HepG2 (cell line): Measurements from ENCODE around the gene ADGRE3. TPM values are rescaled to one million over a fixed set of nuclear protein-coding genes. Genes with fewer than 3 reads are reported as not detected.

ENCODE experiments used
- ATF4 ChIP-seq, 2 experiments: fragments of 450-650 bp in 1 of 2; sonication (generic) in 1 of 2; formaldehyde crosslinking; IDR thresholded peaks; 2 replicates each; pipeline versions ENCODE4 v1.5.0 to v1.8.0; 2020 to 2022; ENCODE audit warnings: mild to moderate bottlenecking in 1 of 2, missing genetic modification reagents in 1 of 2
- CREB3 ChIP-seq: sonication (generic); formaldehyde crosslinking; IDR thresholded peaks from 2 replicates; pipeline ENCODE4 v1.5.0; 2020; ENCODE audit warnings: missing genetic modification reagents
- MXD4 ChIP-seq: IDR thresholded peaks from 2 replicates; pipeline ENCODE4 v1.6.1; 2016; ENCODE audit warnings: mild to moderate bottlenecking, missing biosample characterization, missing genetic modification reagents
- NFRKB ChIP-seq: fragments of 450-650 bp; IDR thresholded peaks from 2 replicates; pipeline ENCODE4 v1.6.1; 2017
- RXRB ChIP-seq: IDR thresholded peaks from 2 replicates; pipeline ENCODE4 v1.6.1; 2016; ENCODE audit warnings: borderline replicate concordance, missing genetic modification reagents, missing compliant biosample characterization
- SOX5 ChIP-seq: IDR thresholded peaks from 2 replicates; pipeline ENCODE4 v1.6.1; 2016; ENCODE audit warnings: borderline replicate concordance
- THRA ChIP-seq: sonication (generic); formaldehyde crosslinking; IDR thresholded peaks from 2 replicates; pipeline ENCODE4 v1.4.0; 2020; ENCODE audit warnings: missing genetic modification reagents, borderline replicate concordance
- ZBTB21 ChIP-seq: sonication (generic); formaldehyde crosslinking; IDR thresholded peaks from 2 replicates; pipeline ENCODE4 v1.4.0; 2020; ENCODE audit warnings: missing genetic modification reagents
- ZFX ChIP-seq: sonication (generic); formaldehyde crosslinking; IDR thresholded peaks from 2 replicates; pipeline ENCODE4 v1.4.0; 2020; ENCODE audit warnings: mild to moderate bottlenecking, low read depth, missing genetic modification reagents, moderate library complexity
- ZNF30 ChIP-seq: sonication (generic); formaldehyde crosslinking; IDR thresholded peaks from 2 replicates; pipeline ENCODE4 v1.5.0; 2020; ENCODE audit warnings: mild to moderate bottlenecking, missing genetic modification reagents
- ZNF530 ChIP-seq: sonication (generic); formaldehyde crosslinking; IDR thresholded peaks from 2 replicates; pipeline ENCODE4 v1.5.0; 2020; ENCODE audit warnings: low read depth, mild to moderate bottlenecking, missing genetic modification reagents
- ZNF720 ChIP-seq: sonication (generic); formaldehyde crosslinking; IDR thresholded peaks from 2 replicates; pipeline ENCODE4 v1.4.0; 2020; ENCODE audit warnings: missing genetic modification reagents
- polyA plus RNA-seq, 8 experiments: library from polyadenylated mRNA; depleted of rRNA in 3 of 8; stranded (reverse) in 7 of 8; unstranded in 1 of 8; fragments of >200 nt; fragmentation: Illumina TruSeq in 4 of 8; extraction: Trizol in 4 of 8; gene quantifications; 2 replicates each; pipeline versions ENCODE4 v1.2.1 to v1.2.3, GENCODE V29; 2011 to 2016; ENCODE audit warnings: low read depth in 4 of 8, missing spikeins in 1 of 8, mixed read lengths in 1 of 8; ENCODE audit not compliant: insufficient read depth in 1 of 8
- total RNA-seq, 5 experiments: library from RNA; depleted of rRNA; stranded (reverse); fragments of >200 nt; fragmentation: Illumina TruSeq; extraction: Trizol; gene quantifications; 2 replicates each; pipeline ENCODE4 v1.2.3, GENCODE V29; 2016; ENCODE audit warnings: low read depth in 1 of 5
- TF ChIP-seq, protein P1 (sequence below): sonication (generic); formaldehyde crosslinking; IDR thresholded peaks from 2 replicates; pipeline ENCODE4 v1.4.0; 2020; ENCODE audit warnings: mild to moderate bottlenecking, missing genetic modification reagents
- TF ChIP-seq, protein P2 (sequence below): sonication (generic); formaldehyde crosslinking; IDR thresholded peaks from 2 replicates; pipeline ENCODE4 v1.5.0; 2020; ENCODE audit warnings: mild to moderate bottlenecking, missing genetic modification reagents

ADGRE3 gene
- total and polyA plus RNA-seq, 2 of the 13 experiments (the other 11 are each of a cell fraction or from before 2014, with no cell fraction given): not detected

- TF ChIP-seq CREB3 (CRISPR knock-in tag) (no peak), MXD4 (CRISPR knock-in tag) (no peak), ATF4 (CRISPR knock-in tag; IDR thresholded peaks at IDR 0.05) (peak in 1 of 2 experiments; percentile 86; a peak in 2 of 4 replicates), SOX5 (CRISPR knock-in tag) (no peak), ZNF720 (no peak), ZBTB21 (CRISPR knock-in tag) (no peak), ZFX (CRISPR knock-in tag) (no peak), THRA (0 out of 2 replicates have a peak, but pooled peaks have one; percentile 28), RXRB (CRISPR knock-in tag) (0 out of 2 replicates have a peak, but pooled peaks have one; percentile 49), NFRKB (no peak), ZNF30 (CRISPR knock-in tag) (no peak), ZNF530 (CRISPR knock-in tag) (no peak)
- TF ChIP-seq, protein P1, sequence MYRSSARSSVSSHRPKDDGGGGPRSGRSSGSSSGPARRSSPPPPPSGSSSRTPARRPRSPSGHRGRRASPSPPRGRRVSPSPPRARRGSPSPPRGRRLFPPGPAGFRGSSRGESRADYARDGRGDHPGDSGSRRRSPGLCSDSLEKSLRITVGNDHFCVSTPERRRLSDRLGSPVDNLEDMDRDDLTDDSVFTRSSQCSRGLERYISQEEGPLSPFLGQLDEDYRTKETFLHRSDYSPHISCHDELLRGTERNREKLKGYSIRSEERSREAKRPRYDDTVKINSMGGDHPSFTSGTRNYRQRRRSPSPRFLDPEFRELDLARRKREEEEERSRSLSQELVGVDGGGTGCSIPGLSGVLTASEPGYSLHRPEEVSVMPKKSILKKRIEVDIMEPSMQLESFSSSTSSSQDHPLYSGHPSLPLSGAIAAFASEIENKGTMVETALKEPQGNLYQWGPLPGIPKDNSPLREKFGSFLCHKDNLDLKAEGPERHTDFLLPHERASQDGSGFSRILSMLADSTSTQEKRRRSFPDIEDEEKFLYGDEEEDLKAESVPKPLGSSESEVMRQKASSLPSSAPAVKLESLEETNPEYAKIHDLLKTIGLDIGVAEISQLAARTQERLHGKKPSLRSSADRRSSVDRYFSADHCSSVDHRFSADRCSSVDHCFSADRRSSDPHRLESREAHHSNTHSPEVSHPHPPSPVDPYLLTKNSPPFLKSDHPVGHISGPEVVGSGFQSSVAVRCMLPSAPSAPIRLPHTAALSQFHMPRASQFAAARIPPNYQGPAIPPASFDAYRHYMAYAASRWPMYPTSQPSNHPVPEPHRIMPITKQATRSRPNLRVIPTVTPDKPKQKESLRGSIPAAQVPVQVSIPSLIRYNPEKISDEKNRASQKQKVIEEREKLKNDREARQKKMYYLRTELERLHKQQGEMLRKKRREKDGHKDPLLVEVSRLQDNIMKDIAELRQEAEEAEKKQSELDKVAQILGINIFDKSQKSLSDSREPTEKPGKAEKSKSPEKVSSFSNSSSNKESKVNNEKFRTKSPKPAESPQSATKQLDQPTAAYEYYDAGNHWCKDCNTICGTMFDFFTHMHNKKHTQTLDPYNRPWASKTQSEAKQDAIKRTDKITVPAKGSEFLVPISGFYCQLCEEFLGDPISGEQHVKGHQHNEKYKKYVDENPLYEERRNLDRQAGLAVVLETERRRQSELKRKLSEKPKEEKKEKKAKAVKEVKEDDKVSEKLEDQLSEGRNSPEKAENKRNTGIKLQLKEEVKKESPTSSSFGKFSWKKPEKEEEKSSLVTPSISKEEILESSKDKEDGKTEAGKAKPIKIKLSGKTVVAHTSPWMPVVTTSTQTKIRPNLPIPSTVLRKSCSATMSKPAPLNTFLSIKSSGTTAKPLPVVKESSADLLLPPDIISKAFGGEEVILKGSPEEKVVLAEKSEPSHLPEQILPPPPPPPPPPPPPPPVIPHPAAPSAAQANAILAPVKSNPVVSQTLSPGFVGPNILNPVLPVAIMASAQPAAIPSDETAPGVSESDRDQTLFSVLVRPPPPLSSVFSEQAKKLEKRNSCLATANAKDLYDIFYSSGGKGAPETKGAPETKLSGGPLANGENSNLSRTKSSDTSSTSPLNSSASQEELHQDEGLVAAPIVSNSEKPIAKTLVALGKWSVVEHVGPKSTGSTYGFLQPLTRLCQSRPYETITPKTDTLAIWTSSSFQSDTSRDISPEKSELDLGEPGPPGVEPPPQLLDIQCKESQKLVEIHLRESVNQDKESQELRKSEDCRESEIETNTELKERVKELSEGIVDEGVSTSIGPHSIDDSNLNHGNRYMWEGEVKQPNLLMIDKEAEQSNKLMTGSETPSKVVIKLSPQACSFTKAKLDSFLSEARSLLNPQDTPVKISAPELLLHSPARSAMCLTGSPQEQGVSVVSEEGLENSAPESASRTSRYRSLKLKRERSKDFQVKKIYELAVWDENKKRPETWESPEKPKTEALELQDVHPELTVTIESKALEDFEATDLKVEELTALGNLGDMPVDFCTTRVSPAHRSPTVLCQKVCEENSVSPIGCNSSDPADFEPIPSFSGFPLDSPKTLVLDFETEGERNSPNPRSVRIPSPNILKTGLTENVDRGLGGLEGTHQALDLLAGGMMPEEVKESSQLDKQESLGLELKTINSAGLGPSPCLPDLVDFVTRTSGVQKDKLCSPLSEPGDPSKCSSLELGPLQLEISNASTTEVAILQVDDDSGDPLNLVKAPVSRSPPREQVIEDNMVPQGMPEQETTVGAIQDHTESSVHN (CRISPR knock-in tag): no peak
- TF ChIP-seq, protein P2, sequence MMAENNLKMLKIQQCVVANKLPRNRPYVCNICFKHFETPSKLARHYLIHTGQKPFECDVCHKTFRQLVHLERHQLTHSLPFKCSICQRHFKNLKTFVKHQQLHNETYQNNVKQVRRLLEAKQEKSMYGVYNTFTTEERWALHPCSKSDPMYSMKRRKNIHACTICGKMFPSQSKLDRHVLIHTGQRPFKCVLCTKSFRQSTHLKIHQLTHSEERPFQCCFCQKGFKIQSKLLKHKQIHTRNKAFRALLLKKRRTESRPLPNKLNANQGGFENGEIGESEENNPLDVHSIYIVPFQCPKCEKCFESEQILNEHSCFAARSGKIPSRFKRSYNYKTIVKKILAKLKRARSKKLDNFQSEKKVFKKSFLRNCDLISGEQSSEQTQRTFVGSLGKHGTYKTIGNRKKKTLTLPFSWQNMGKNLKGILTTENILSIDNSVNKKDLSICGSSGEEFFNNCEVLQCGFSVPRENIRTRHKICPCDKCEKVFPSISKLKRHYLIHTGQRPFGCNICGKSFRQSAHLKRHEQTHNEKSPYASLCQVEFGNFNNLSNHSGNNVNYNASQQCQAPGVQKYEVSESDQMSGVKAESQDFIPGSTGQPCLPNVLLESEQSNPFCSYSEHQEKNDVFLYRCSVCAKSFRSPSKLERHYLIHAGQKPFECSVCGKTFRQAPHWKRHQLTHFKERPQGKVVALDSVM (CRISPR knock-in tag): no peak
Observed at GRCh38 chr19:14616407-14616806, 58.2 kb downstream of the ADGRE3 start (continued).
